HepG2 (cell line): ENCODE measurements around the gene METTL1. TPM values are rescaled to one million over a fixed set of nuclear protein-coding genes. Genes with fewer than 3 reads are reported as not detected.

Experiments
- GTF3A ChIP-seq: sonication (generic); formaldehyde crosslinking; conservative IDR thresholded peaks from 2 replicates; pipeline ENCODE4 v1.4.0; 2020; ENCODE audit warnings: mild to moderate bottlenecking, missing genetic modification reagents
- HOXA3 ChIP-seq: sonication (generic); formaldehyde crosslinking; IDR thresholded peaks from 2 replicates; pipeline ENCODE4 v1.5.0; 2020; ENCODE audit warnings: missing genetic modification reagents
- KDM5A ChIP-seq: fragments of 200-600 bp; sonication (generic); IDR thresholded peaks from 2 replicates; pipeline ENCODE4 v1.7.0; 2018; ENCODE audit warnings: antibody characterized with exemption, mild to moderate bottlenecking, low read length, borderline replicate concordance
- KDM6A ChIP-seq: IDR thresholded peaks from 2 replicates; pipeline ENCODE4 v1.6.1; 2016; ENCODE audit warnings: low read depth
- MAF1 ChIP-seq: sonication (generic); formaldehyde crosslinking; IDR thresholded peaks from 2 replicates; pipeline ENCODE4 v1.5.0; 2020; ENCODE audit warnings: missing genetic modification reagents, borderline replicate concordance
- MED8 ChIP-seq: sonication (generic); formaldehyde crosslinking; IDR thresholded peaks from 2 replicates; pipeline ENCODE4 v1.8.1; 2023; ENCODE audit warnings: mild to moderate bottlenecking, missing genetic modification reagents; ENCODE audit not compliant: insufficient replicate concordance
- NR0B2 ChIP-seq: sonication (generic); formaldehyde crosslinking; IDR thresholded peaks from 2 replicates; pipeline ENCODE4 v1.4.0; 2020; ENCODE audit warnings: mild to moderate bottlenecking, missing genetic modification reagents
- POLR2AphosphoS5 ChIP-seq: IDR thresholded peaks from 2 replicates; pipeline ENCODE4 v1.6.1; 2012; ENCODE audit warnings: low read depth, low read length
- TOPORS ChIP-seq: sonication (generic); formaldehyde crosslinking; IDR thresholded peaks from 2 replicates; pipeline ENCODE4 v1.8.0; 2023; ENCODE audit warnings: mild to moderate bottlenecking, missing genetic modification reagents
- ZBTB10 ChIP-seq: sonication (generic); formaldehyde crosslinking; IDR thresholded peaks from 2 replicates; pipeline ENCODE4 v1.4.0; 2020; ENCODE audit warnings: missing genetic modification reagents, borderline replicate concordance
- ZFP91 ChIP-seq: sonication (generic); formaldehyde crosslinking; IDR thresholded peaks from 2 replicates; pipeline ENCODE4 v1.9.0; 2022; ENCODE audit warnings: missing genetic modification reagents, mild to moderate bottlenecking, borderline replicate concordance
- ZNF3 ChIP-seq: IDR thresholded peaks from 2 replicates; pipeline ENCODE4 v1.7.0; 2017; ENCODE audit warnings: inconsistent platforms
- polyA plus RNA-seq, 8 experiments: library from polyadenylated mRNA; depleted of rRNA in 3 of 8; stranded (reverse) in 7 of 8; unstranded in 1 of 8; fragments of >200 nt; fragmentation: Illumina TruSeq in 4 of 8; extraction: Trizol in 4 of 8; gene quantifications; 2 replicates each; pipeline versions ENCODE4 v1.2.1 to v1.2.3, GENCODE V29; 2011 to 2016; ENCODE audit warnings: low read depth in 4 of 8, missing spikeins in 1 of 8, mixed read lengths in 1 of 8; ENCODE audit not compliant: insufficient read depth in 1 of 8
- total RNA-seq, 5 experiments: library from RNA; depleted of rRNA; stranded (reverse); fragments of >200 nt; fragmentation: Illumina TruSeq; extraction: Trizol; gene quantifications; 2 replicates each; pipeline ENCODE4 v1.2.3, GENCODE V29; 2016; ENCODE audit warnings: low read depth in 1 of 5
- TF ChIP-seq, protein P1 (sequence below), 2 experiments: sonication (generic) in 1 of 2; formaldehyde crosslinking in 1 of 2; IDR thresholded peaks; 2 replicates each; pipeline versions ENCODE4 v1.6.1 to v1.9.0; 2014 to 2022; ENCODE audit warnings: antibody characterized with exemption in 1 of 2, borderline replicate concordance in 1 of 2, inconsistent platforms in 1 of 2, low read depth in 1 of 2, missing genetic modification reagents in 1 of 2
- TF ChIP-seq, protein P2 (sequence below), 2 experiments: sonication (generic) in 1 of 2; formaldehyde crosslinking in 1 of 2; IDR thresholded peaks; 2 replicates each; pipeline versions ENCODE4 v1.4.0 to v1.6.1; 2018 to 2020; ENCODE audit warnings: missing genetic modification reagents in 2 of 2, borderline replicate concordance in 1 of 2, low read depth in 1 of 2, mild to moderate bottlenecking in 1 of 2, missing biosample characterization in 1 of 2

Gene METTL1
- total and polyA plus RNA-seq, 2 of the 13 experiments (the other 11 are each of a cell fraction or from before 2014, with no cell fraction given), result 34.7 to 36.9 TPM

DNA sequence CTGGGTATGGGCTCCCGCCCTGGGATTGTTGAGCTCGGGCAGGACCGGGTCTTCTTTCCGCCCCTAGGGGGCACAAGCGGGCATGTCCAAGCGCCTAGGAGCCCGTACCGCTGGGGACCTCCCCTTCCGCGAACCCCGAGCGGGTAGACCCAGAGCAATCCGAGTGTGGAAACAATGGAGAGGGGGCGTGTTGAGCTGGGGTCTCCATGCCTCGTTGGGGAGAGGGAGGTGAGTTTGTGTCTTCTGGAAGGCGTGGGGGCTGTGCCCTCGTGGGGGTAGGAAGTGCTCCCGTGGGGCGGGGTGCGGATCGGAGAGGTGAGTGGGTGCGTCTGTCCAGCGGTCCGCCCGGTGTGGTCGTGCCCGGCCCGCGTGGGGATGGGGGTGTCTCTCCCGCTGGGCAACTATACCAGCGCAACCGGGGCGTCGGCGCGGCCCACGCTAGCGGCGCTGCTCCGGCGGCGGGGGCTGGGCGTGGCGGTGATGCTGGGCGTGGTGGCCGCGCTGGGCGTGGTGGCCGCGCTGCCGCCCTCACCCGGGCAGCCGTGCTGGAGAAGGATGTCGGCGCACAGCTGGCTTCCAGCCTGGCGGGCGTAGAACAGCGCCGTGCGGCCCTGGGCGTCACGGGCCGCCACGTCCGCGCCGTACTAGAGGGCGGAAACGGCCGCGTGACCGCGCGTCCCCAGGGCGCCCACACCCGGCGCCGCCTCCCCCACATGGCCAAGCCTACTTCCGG is 45.6 kb downstream of the METTL1 start (continued):
- peak; percentile 20; the same call in 1 of the 2 replicates for TF ChIP-seq ZBTB10 (CRISPR knock-in tag)
- TF ChIP-seq TOPORS (CRISPR knock-in tag), result 0 out of 2 replicates have a peak, but pooled peaks have one; percentile 43
- no peak for TF ChIP-seq POLR2AphosphoS5
- TF ChIP-seq KDM5A, result no peak
- no peak for TF ChIP-seq MED8 (CRISPR knock-in tag)
- 0 out of 2 replicates have a peak, but pooled peaks have one; percentile 57 for TF ChIP-seq GTF3A (CRISPR knock-in tag)
- no peak for TF ChIP-seq NR0B2 (CRISPR knock-in tag)
- no peak for TF ChIP-seq MAF1 (CRISPR knock-in tag)
- no peak for TF ChIP-seq HOXA3
- TF ChIP-seq, protein P1, sequence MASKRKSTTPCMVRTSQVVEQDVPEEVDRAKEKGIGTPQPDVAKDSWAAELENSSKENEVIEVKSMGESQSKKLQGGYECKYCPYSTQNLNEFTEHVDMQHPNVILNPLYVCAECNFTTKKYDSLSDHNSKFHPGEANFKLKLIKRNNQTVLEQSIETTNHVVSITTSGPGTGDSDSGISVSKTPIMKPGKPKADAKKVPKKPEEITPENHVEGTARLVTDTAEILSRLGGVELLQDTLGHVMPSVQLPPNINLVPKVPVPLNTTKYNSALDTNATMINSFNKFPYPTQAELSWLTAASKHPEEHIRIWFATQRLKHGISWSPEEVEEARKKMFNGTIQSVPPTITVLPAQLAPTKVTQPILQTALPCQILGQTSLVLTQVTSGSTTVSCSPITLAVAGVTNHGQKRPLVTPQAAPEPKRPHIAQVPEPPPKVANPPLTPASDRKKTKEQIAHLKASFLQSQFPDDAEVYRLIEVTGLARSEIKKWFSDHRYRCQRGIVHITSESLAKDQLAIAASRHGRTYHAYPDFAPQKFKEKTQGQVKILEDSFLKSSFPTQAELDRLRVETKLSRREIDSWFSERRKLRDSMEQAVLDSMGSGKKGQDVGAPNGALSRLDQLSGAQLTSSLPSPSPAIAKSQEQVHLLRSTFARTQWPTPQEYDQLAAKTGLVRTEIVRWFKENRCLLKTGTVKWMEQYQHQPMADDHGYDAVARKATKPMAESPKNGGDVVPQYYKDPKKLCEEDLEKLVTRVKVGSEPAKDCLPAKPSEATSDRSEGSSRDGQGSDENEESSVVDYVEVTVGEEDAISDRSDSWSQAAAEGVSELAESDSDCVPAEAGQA (IDR thresholded peaks at IDR 0.05; ENCODE audit: low read depth), result no peak
- TF ChIP-seq, protein P1 (CRISPR knock-in tag; IDR thresholded peaks at IDR 0.05; ENCODE audit: borderline replicate concordance), result no peak
- TF ChIP-seq ZFP91 (CRISPR knock-in tag), result peak; percentile 71
- TF ChIP-seq ZNF3 (CRISPR knock-in tag), result no peak
- TF ChIP-seq, protein P2, sequence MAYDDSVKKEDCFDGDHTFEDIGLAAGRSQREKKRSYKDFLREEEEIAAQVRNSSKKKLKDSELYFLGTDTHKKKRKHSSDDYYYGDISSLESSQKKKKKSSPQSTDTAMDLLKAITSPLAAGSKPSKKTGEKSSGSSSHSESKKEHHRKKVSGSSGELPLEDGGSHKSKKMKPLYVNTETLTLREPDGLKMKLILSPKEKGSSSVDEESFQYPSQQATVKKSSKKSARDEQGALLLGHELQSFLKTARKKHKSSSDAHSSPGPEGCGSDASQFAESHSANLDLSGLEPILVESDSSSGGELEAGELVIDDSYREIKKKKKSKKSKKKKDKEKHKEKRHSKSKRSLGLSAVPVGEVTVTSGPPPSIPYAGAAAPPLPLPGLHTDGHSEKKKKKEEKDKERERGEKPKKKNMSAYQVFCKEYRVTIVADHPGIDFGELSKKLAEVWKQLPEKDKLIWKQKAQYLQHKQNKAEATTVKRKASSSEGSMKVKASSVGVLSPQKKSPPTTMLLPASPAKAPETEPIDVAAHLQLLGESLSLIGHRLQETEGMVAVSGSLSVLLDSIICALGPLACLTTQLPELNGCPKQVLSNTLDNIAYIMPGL (CRISPR knock-in tag; IDR thresholded peaks at IDR 0.05; ENCODE audit: borderline replicate concordance in 1 of 2, low read depth in 1 of 2), result peak; percentile 81 to 96
- no peak for TF ChIP-seq KDM6A (CRISPR knock-in tag)
